C4-2B (cell line): Measurements from ENCODE around the gene SCN2B.

Experiments used
- H3K27ac ChIP-seq: fragments of 450-650 bp; 2 replicates; pipeline ENCODE4 v1.5.1; 2017
- CTCF ChIP-seq: fragments of 450-650 bp; conservative IDR thresholded peaks from 2 replicates; pipeline ENCODE4 v1.5.1; 2017; ENCODE audit warnings: mild to moderate bottlenecking
- ZFX ChIP-seq: fragments of 450-650 bp; IDR thresholded peaks from 2 replicates; pipeline ENCODE4 v1.6.1; 2017

The SCN2B gene

DNA sequence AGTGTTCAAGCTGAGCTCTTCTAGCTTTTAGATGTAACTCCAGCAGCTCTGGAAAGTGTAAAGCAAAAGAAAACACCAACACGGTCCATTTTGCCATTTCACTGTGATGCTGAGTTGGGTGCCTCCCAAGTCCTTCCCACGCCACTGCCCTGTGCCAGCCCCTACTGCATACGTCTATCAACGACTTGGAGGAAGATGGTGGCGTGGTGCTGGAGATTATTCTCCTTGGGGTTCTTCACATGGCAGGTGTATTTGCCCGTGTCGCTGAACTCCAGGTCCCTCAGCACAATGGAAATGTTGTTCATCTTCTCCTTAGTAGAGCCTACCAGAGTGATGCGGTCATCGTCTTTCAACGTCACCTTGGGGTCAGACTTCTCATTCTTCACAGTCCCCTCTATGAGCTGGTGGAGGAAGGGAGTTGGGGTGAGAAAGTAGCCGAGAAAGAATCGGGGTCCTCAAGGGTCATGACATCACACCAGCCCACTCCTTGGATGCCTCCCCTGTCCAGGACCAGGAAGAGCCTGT lies 32.7 kb downstream of the SCN2B start:
- H3K27ac ChIP-seq, result no peak overlapping the region
- no peak for TF ChIP-seq ZFX
- TF ChIP-seq CTCF, result no peak

DNA sequence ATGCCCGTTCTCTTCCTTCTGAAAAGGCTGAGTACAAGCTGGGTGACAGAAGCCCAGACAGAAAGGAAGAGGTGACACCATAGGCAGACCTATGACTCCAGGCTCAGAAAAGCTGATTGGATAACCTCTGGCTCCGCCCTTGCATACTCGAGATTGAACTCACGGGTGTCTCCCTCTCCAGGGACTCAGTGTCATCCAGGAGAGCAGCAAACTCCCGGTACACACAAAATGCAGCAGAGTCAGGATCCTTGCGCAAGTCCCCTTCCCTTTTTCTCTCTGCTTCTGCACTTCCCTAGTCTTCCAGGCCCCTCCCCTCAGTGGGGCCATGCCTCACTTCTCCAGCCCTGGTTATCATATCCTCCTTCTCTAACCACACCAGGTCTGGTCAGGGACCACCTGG lies 33.6 kb downstream of the SCN2B start:
- no peak overlapping the region for H3K27ac ChIP-seq
- TF ChIP-seq CTCF, result no peak
- TF ChIP-seq ZFX, result no peak

- no peak overlapping the region for H3K27ac ChIP-seq
- TF ChIP-seq CTCF (no peak), ZFX (no peak)
Measured at GRCh38 chr11:118142081-118142480, 34.4 kb downstream of the SCN2B start.

DNA sequence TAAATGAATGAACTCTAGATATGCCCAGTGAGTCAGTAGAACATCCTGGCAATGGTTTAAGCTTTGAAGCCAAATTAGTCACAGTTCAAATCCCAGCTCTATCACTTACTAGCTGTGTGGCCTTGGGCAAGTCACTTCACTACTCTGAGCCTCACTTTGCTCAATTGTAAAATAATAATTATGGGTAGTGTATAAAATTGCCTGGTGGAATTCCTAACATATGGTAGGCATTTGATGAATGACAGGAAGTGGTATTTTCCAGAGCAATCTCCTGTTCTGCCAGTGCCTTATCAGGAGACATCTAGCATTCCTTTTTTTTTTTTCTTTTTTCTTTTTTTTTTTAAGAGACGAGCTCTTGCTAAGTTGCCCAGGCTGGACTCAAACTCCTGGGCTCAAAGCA lies 36.9 kb downstream of the SCN2B start:
- TF ChIP-seq CTCF (no peak), ZFX (no peak)
- no peak overlapping the region for H3K27ac ChIP-seq

DNA sequence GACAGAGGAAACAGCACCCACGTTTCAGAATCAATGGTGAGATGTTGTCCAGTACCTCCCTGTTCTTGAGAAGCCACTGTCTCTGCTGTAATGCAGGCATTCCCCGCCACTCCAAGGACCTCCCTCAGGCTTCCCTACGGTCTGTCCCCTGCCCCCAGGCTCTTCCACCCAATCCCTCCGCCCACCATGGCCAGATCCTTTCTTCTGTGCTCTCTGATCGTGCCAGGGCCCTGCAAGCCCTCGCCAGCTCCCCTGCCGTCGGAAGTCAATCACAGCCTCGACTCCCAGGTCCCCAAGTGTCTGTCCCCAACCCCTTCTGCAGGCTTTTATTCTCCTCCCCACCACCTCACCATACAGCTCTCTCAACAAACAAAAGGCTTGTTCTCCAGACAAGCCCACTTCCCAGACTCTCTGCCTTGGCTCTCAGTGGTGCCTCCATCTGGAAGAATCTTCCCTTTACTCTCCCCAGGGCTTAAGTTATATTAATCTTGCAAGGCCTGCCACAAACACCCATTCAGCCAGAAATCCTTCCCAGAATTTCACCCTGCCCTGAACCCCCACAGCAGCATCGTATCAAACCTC lies 37.5 kb downstream of the SCN2B start:
- no peak overlapping the region for H3K27ac ChIP-seq
- no peak for TF ChIP-seq CTCF
- TF ChIP-seq ZFX, result no peak

- TF ChIP-seq ZFX (no peak), CTCF (no peak)
- H3K27ac ChIP-seq, result no peak overlapping the region
Measured at GRCh38 chr11:118136801-118137200, 39.6 kb downstream of the SCN2B start.

GRCh38 chr11:118136341-118136740 lies 40.1 kb downstream of the SCN2B start:
- TF ChIP-seq ZFX, result no peak
- no peak overlapping the region for H3K27ac ChIP-seq

- no peak overlapping the region for H3K27ac ChIP-seq
- no peak for TF ChIP-seq ZFX
- TF ChIP-seq CTCF, result no peak
Measured at GRCh38 chr11:118135796-118136165, 40.7 kb downstream of the SCN2B start.
